ENCODE data around the gene USP25.
"Not testable (repeated sequence)": the region's sequence is repeated elsewhere in the genome, so short reads cannot be mapped to it uniquely, and the experiment has no call there.

The USP25 gene

DNA sequence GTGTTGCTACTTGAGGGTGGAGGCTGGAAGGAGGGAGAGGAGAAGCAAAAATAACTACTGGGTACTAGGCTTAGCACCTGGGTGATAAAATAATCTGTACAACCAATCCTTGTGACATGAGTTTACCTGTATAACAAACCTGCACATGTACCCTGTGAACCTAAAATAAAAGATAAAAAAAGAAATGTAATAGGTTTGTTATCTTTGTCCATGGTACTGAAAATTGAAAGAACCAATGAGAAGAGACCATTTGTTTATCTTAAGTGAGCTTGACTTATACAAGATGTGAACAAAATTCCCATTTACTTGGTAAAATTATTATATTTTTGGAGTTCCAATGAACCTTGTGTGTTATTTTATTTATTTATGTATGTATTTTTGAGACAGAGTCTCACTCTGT lies 11.1 kb upstream of the USP25 start:
- Mint-ChIP-seq H3K27ac (ENCODE audit: low read depth) (no peak overlapping the region), H3K4me1 (no peaks in the 10 kb centered on the region), H3K36me3 (ENCODE audit: insufficient read depth) (no peaks in the 10 kb centered on the region), H3K9me3 (no peaks in the 10 kb centered on the region), H3K4me3 (no peak overlapping the region), H3K27me3 (no peaks in the 10 kb centered on the region)
- DNase-seq (ENCODE audit: low spot score in 2 of 2) (no peak), ATAC-seq (replicated peaks; ENCODE audit: extremely low read depth, poor library complexity, severe bottlenecking) (no peak)

DNA sequence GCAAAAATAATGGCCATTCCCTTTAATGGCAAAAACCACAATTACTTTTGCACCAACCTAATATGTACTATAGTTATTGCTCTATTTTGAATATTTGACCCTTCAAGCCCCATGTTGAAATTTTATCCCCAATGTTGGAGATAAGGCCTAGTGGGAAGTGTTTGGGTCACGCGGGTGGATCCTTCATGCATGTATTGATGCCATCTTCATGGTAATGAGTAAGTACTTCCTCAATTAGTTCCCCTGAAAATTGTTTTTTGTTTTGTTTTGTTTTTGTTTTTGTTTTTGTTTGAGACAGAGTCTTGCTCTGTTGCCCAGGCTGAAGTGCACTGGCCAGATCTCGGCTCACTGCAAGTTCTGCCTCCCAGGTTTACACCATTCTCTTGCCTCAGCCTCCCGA lies 9.8 kb upstream of the USP25 start:
- Mint-ChIP-seq H3K4me3 (no peak overlapping the region), H3K36me3 (ENCODE audit: insufficient read depth) (no peaks in the 10 kb centered on the region), H3K27me3 (no peaks in the 10 kb centered on the region), H3K9me3 (no peaks in the 10 kb centered on the region), H3K27ac (ENCODE audit: low read depth) (no peak overlapping the region), H3K4me1 (no peaks in the 10 kb centered on the region)
- DNase-seq (ENCODE audit: low spot score in 2 of 2): no peak
- no peak for ATAC-seq (replicated peaks; ENCODE audit: extremely low read depth, poor library complexity, severe bottlenecking)

DNA sequence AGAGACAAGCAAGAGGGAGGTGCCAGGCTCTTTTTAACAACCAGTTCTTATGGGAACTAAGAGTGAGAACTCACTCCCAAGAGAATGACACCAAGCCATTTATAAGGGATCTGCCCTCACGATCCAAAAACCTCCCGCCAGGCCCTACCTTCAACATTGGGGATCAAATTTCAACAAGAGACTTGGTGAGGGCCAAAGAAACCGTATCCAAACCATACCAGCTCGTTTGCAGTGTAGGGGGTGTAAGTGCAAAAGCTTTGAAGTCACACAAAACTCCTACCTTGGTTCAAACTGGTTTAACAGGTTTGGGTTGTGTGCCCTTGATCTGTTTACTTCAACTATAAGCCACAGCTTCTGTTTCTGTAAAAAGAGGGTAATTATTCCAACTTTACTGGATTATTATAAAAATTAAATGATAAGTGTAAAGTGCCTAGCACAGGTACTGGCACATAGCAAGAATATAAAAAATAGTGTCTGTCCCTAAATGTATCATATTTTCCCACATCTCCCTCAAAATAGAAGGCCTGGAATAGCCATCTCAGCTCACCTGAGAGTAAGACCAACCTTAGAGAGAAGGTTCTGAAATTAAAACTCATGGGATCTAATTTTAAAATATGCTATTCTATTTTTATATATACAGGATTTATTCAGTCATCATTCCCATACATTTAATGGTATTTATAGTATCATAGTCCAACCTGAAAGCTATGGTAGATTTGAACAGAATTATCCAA lies 7.0 kb upstream of the USP25 start:
- H3K27me3 Mint-ChIP-seq: no peaks in the 10 kb centered on the region
- no peaks in the 10 kb centered on the region for H3K9me3 Mint-ChIP-seq
- ATAC-seq (replicated peaks; ENCODE audit: extremely low read depth, poor library complexity, severe bottlenecking) (no peak), DNase-seq (ENCODE audit: low spot score in 2 of 2) (no peak)
- H3K4me3 Mint-ChIP-seq: no peak overlapping the region
- H3K4me1 Mint-ChIP-seq: no peaks in the 10 kb centered on the region
- peaks cover 2% of the 10 kb centered on the region for H3K36me3 Mint-ChIP-seq (ENCODE audit: insufficient read depth)
- no peak overlapping the region for H3K27ac Mint-ChIP-seq (ENCODE audit: low read depth)

DNA sequence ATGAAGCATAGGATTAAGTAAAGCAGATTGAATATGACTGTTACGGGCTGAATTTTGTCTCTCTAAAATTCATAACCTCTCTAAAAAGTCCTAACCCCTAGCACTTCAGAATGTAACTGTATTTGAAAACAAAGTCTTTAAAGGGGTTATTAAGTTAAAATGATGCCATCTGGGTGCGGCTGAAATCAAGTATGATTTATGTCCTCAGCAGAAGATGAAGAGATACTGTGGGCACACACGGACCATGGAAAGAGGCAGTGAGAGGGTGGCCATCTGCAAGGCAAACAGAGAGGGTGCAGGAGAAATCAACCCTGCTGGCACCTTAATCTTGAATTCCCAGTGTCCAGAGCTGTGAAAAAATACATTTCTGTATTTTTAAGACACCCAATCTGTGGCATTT lies 3.8 kb upstream of the USP25 start:
- Mint-ChIP-seq H3K4me3 (no peak overlapping the region), H3K4me1 (no peaks in the 10 kb centered on the region), H3K27ac (ENCODE audit: low read depth) (no peak overlapping the region), H3K36me3 (ENCODE audit: insufficient read depth) (peaks cover 4% of the 10 kb centered on the region), H3K27me3 (no peaks in the 10 kb centered on the region), H3K9me3 (no peaks in the 10 kb centered on the region)
- no peak for ATAC-seq (replicated peaks; ENCODE audit: extremely low read depth, poor library complexity, severe bottlenecking)
- DNase-seq (ENCODE audit: low spot score in 2 of 2): no peak

DNA sequence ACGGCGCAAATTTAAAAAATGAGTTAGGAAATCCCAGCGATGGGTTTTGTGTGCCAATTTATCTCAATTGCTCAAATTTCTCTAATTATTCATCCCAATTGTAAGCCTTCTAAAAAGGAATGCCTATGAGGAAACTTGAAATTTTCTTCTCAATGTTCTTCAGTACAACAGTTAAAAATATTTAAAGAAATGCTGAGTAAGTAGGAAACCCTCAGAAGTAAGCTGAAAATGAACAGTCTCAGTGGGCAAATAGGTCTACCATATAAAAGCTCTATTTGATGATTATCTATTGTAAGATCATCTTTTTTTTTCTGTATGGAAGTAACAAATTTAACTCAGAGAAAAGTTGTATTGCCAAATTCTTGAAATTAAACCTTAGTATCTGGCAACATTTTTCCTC lies 1.7 kb upstream of the USP25 start:
- no peak overlapping the region for H3K27ac Mint-ChIP-seq (ENCODE audit: low read depth)
- peaks cover 10% of the 10 kb centered on the region for H3K4me1 Mint-ChIP-seq
- no peak overlapping the region for H3K4me3 Mint-ChIP-seq
- peaks cover 6% of the 10 kb centered on the region for H3K36me3 Mint-ChIP-seq (ENCODE audit: insufficient read depth)
- no peak for ATAC-seq (replicated peaks; ENCODE audit: extremely low read depth, poor library complexity, severe bottlenecking)
- H3K9me3 Mint-ChIP-seq: no peaks in the 10 kb centered on the region
- DNase-seq (ENCODE audit: low spot score in 2 of 2): no peak
- no peaks in the 10 kb centered on the region for H3K27me3 Mint-ChIP-seq

DNA sequence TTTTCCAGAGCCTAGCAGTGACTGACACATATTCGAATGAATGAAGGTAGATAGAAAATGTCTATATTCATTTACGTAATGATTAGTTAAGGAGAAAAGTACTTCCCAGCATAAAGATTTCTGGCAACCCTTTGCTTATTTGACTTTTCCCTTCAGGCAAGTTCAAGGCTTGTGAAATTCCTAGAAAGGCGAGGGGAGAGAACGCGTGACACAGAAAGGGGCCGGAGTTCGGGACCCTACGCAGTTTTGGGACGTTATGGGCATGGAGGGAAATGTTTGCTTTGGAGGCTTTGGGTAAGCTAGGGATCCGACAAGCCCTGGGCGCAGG lies 472 bp upstream of the USP25 start:
- no peaks in the 10 kb centered on the region for H3K9me3 Mint-ChIP-seq
- H3K27me3 Mint-ChIP-seq: no peaks in the 10 kb centered on the region
- DNase-seq (ENCODE audit: low spot score in 2 of 2) (no peak), ATAC-seq (replicated peaks; ENCODE audit: extremely low read depth, poor library complexity, severe bottlenecking) (no peak)
- peaks cover 10% of the 10 kb centered on the region for H3K36me3 Mint-ChIP-seq (ENCODE audit: insufficient read depth)
- H3K4me3 Mint-ChIP-seq: peak overlapping the region; percentile 81
- peak overlapping the region; percentile 25 for H3K27ac Mint-ChIP-seq (ENCODE audit: low read depth)
- H3K4me1 Mint-ChIP-seq: peaks cover 17% of the 10 kb centered on the region

DNA sequence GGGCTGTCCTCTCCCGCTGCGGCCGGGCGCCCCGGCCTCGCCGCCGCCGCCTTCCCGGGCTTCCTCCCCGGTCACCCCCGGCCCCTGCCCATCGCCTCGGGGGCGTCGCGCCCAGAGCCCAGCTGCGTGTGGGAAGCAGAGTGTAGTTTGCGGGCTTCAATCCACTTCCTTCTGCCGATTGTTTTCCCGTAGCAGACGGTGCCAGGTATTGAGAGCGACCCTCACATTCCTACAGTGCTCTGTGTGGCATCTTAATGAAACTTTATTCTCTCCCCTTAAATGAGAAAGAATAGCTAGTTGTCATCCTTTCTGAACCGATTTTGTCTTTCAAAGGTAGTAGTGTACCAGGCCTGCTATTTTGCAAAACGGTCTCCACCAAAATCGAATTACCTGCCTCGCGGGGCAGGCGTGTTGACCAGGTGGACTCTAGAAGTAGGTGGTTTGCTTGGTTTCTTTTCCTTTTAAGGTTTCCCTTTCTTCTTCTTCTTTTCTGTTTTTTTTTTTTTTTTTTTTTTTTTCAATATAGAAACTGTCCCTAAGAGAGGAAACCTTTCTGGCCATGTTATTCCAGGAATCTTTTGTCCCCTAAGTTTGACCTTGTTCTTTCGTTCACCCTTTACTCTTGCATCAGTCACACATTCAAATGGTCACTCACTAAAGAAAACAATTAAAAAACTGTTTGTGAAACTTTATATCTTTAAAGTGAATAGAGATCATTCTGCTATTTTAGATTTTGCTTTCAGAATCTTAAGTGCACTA lies 881 bp downstream of the USP25 start:
- Mint-ChIP-seq H3K27me3 (no peaks in the 10 kb centered on the region), H3K4me1 (peaks cover 31% of the 10 kb centered on the region), H3K9me3 (no peaks in the 10 kb centered on the region), H3K4me3 (peak overlapping the region; percentile 98), H3K27ac (ENCODE audit: low read depth) (peak overlapping the region; percentile 95), H3K36me3 (ENCODE audit: insufficient read depth) (peaks cover 10% of the 10 kb centered on the region)
- ATAC-seq (replicated peaks; ENCODE audit: extremely low read depth, poor library complexity, severe bottlenecking) (no peak), DNase-seq (ENCODE audit: low spot score in 2 of 2) (no peak)

DNA sequence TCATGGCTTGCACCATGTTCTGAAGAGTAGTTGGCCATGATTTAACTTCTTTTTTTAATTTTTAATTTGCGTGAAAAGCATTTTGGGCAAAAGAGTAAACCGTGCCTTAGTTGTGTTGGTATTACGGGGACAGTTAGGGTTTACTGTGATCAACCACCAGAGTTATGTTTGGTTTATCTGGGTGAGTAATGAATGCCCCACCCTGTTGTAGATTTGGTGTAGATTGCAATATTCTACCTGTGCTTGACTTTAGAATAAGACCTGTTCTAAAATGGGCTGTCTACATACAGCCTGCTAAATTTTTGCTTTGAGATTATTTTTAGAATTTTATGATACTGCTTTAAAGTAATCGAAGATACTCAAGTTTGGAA lies 1.4 kb downstream of the USP25 start:
- DNase-seq (ENCODE audit: low spot score in 2 of 2): no peak
- peak overlapping the region; percentile 95 for H3K27ac Mint-ChIP-seq (ENCODE audit: low read depth)

DNA sequence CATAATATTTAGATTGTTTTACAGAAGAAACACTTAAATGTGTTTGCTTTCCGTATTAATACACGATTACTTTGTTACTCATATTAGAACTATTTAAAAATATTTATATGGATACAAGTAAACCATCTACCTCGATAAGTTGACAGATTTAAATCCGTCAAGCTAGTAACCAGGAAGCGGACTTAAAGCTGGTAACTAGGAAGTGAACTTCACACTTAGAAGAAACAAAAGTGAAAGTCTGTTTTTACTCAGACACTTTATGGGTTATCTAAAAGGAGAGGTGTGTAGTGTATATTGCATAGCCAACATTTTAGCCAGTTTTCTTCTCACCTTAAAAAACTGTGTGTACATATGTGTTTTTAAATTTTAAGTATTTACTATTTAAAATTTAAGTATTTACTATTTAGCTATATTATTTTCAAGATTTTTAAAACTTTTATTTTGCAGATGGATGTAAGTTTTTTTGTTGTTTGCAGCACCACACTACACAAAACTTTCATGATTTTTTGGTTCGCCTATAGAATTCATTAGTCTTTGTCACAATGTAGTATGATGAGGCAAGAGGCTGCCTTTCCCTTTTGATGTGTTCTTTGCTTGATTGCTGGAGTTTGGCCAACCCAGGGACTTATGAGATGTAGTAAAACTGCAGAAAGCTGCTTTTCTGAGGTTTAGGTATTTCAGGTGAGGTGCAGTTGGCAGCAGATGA lies 2.7 kb downstream of the USP25 start:
- no peaks in the 10 kb centered on the region for H3K27me3 Mint-ChIP-seq
- H3K27ac Mint-ChIP-seq (ENCODE audit: low read depth): peak overlapping the region; percentile 95
- H3K4me3 Mint-ChIP-seq: peak overlapping the region; percentile 98
- no peaks in the 10 kb centered on the region for H3K9me3 Mint-ChIP-seq
- H3K4me1 Mint-ChIP-seq: peaks cover 48% of the 10 kb centered on the region
- H3K36me3 Mint-ChIP-seq (ENCODE audit: insufficient read depth): peaks cover 8% of the 10 kb centered on the region
- DNase-seq (ENCODE audit: low spot score in 2 of 2): no peak
- ATAC-seq (replicated peaks; ENCODE audit: extremely low read depth, poor library complexity, severe bottlenecking): peak; percentile 48

More for the DNA sequence above, 1.4 kb downstream of the USP25 start:
- Mint-ChIP-seq H3K27me3 (no peaks in the 10 kb centered on the region), H3K4me3 (peak overlapping the region; percentile 98), H3K36me3 (ENCODE audit: insufficient read depth) (peaks cover 10% of the 10 kb centered on the region), H3K4me1 (peaks cover 36% of the 10 kb centered on the region), H3K9me3 (no peaks in the 10 kb centered on the region)
- no peak for ATAC-seq (replicated peaks; ENCODE audit: extremely low read depth, poor library complexity, severe bottlenecking)

DNA sequence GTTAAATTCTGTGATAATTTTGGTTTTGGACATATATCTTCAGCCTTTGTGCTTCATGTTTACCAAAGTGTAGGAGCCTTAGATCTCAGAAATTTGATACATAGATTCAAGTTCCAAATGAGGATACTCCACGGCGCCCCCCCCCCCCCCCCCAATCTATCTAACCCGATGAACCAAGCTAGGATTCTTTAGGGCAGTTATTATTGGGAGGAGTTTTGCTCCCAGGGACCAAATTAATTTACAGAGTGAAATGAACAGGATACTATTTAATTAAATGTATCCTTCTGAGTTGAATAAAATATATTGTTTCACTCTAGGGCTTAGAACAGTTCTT lies 3.2 kb downstream of the USP25 start:
- ATAC-seq (replicated peaks; ENCODE audit: extremely low read depth, poor library complexity, severe bottlenecking) (no peak), DNase-seq (ENCODE audit: low spot score in 2 of 2) (no peak)
- Mint-ChIP-seq H3K4me3 (peak overlapping the region; percentile 98), H3K27ac (ENCODE audit: low read depth) (peak overlapping the region; percentile 95), H3K4me1 (peaks cover 53% of the 10 kb centered on the region), H3K9me3 (no peaks in the 10 kb centered on the region), H3K27me3 (no peaks in the 10 kb centered on the region), H3K36me3 (ENCODE audit: insufficient read depth) (peaks cover 8% of the 10 kb centered on the region)

DNA sequence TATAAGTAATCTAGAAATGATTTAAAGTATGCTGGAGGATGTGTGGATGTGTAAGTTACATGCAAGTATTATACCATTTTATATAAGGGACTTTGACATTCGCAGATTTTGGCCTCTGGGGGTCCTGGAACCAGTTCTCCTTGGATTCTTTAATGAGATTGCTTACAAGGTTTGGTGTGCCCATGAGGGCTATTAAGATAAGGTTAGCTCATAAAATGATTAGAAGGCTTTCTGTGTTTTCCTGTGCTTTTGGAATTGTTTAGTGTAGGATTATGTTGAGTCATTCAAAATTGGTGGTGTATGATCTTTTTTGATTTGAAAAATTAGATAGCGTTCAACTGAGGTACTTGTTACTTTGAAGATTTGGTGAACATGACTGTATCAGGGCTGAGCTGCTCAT lies 5.6 kb downstream of the USP25 start:
- H3K27ac Mint-ChIP-seq (ENCODE audit: low read depth): peak overlapping the region; percentile 86

DNA sequence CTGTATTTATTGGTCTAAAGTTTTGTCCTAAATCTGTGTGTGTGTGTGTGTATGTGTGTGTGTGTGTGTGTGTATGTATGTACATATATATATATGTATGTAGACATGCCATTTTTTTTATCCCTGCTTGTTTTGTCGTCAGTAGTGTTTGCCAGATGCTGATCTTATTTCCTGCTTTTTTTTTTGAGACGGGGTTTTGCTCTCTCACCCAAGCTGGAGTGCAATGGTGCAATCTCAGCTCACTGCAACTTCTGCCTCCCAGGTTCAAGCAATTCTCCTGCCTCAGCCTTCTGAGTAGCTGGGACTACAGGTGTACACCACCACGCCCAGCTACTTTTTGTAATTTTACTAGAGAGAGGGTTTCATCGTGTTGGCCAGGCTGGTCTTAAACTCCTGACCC lies 6.1 kb downstream of the USP25 start:
- H3K9me3 Mint-ChIP-seq; H3K36me3 Mint-ChIP-seq (ENCODE audit: insufficient read depth); H3K27me3 Mint-ChIP-seq; ATAC-seq (replicated peaks; ENCODE audit: extremely low read depth, poor library complexity, severe bottlenecking); DNase-seq (ENCODE audit: low spot score in 2 of 2): not testable (repeated sequence)
- peaks cover 81% of the 10 kb centered on the region for H3K4me1 Mint-ChIP-seq
- peak overlapping the region; percentile 86 for H3K27ac Mint-ChIP-seq (ENCODE audit: low read depth)
- H3K4me3 Mint-ChIP-seq: peak overlapping the region; percentile 64

More for the DNA sequence above, 5.6 kb downstream of the USP25 start:
- Mint-ChIP-seq H3K9me3 (no peaks in the 10 kb centered on the region), H3K36me3 (ENCODE audit: insufficient read depth) (peaks cover 7% of the 10 kb centered on the region), H3K4me1 (peaks cover 77% of the 10 kb centered on the region), H3K4me3 (peak overlapping the region; percentile 64), H3K27me3 (no peaks in the 10 kb centered on the region)
- DNase-seq (ENCODE audit: low spot score in 2 of 2) (no peak), ATAC-seq (replicated peaks; ENCODE audit: extremely low read depth, poor library complexity, severe bottlenecking) (no peak)

DNA sequence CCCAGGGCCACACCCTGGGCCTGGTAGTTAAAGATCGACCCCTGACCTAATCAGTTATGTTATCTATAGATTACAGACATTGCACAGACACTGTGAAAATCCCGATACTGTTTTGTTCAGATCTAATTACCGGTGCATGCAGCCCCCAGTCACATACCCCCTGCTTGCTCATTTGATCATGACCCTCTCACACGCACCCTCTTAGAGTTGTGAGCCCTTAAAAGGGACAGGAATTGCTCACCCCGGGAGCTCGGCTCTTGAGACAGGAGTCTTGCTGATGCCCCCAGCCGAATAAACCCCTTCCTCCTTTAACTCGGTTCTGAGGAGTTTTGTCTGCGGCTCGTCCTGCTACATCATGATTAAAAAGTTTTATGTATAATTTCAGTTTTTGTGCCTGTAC lies 9.0 kb downstream of the USP25 start:
- ATAC-seq (replicated peaks; ENCODE audit: extremely low read depth, poor library complexity, severe bottlenecking); H3K9me3 Mint-ChIP-seq; DNase-seq (ENCODE audit: low spot score in 2 of 2); H3K27me3 Mint-ChIP-seq: not testable (repeated sequence)
- Mint-ChIP-seq H3K4me3 (peak overlapping the region; percentile 34), H3K27ac (ENCODE audit: low read depth) (peak overlapping the region; percentile 82), H3K36me3 (ENCODE audit: insufficient read depth) (peaks cover 11% of the 10 kb centered on the region), H3K4me1 (peaks cover 98% of the 10 kb centered on the region)
